ENCODE results near the gene IRF2BPL. TPM values are rescaled to one million over a fixed set of nuclear protein-coding genes. Genes with fewer than 3 reads are reported as not detected.
A peak's percentile ranks its signal among the peaks of the same experiment; 100 is the strongest.

Gene IRF2BPL
- total RNA-seq, 1 experiment from 2014 or later: 20.8 TPM

DNA sequence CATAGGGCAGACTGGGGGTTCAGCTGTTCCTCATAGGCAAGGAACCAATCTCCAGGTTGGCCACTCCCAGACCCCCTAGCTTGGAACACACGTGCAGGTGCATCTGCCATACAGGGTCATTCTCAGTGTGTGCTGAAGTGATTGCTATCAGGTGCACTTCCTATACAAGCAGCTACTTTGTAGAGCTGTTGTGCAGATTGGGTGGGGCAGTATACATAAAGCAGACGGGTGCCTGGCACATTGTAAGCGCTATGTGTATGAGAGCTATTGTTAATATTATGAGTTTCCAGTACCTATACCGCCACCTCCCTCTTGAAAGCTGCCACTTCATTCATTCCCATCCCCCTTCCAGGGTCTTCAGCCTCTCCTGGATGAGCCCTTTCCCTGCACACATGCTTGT is 17.3 kb downstream of the IRF2BPL start:
- no peak for DNase-seq (ENCODE audit: low spot score)

DNA sequence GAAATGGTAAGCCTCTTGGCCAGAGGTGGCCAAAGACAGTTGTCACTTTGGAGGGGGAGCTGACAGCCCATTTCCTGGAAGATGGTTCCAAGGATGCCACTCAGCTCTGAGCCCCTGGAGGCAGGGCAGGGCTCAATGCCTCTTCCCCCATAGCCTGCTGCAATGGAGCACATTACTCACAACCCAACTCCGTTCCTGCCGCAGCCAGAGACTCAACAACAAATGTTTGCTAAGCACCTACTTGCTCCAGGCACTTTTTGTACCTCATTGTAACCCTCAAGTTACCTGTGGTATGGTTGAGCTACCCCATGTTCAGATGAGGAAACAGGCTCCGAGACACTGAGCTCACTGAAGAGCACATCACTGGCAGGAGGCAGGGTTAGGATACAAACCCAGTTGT is 19.5 kb downstream of the IRF2BPL start:
- DNase-seq (ENCODE audit: low spot score): no peak

DNA sequence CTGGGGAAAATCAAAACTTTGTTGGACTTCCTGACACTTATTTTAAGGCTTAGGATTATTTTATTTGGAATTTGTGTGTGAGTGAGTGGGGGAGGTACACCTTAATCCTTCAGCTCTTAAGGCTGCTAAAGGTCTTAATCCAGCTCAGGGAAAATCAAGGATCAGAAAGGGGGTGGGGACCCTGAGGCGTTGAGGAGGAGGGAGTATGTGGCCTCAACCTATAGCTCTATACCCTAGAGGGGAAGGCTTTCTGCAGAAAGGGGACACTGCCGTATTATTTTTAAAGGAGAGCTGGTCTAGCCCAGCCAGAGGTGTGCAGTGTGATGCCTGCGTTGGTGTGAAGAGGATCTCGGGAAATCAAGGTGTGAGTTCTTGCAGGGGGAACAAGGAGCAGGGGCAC is 20.0 kb downstream of the IRF2BPL start:
- no peak for DNase-seq (ENCODE audit: low spot score)

DNA sequence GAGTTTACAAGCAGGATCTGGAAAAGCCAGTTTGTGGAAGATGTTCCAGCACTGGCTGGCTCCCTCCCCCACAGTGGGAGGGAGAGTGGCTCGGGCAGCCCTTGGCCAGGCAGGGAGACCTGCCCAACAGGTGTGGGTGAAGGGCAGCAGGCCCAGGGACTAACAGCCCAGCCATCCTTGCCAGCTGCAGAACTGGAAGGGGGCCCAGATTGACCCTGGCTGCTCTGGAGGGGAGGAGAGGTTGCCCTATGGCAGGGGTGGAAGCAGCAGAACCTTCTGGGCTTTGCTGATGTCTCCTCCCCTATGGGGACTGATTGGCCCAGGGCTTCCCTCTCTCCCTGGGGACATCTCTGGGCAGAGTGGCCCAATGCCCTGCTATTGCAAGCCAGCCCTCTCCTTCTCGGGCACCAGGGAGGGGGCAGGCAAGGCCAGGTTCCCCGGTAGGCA is 20.5 kb downstream of the IRF2BPL start:
- DNase-seq (ENCODE audit: low spot score): no peak

DNA sequence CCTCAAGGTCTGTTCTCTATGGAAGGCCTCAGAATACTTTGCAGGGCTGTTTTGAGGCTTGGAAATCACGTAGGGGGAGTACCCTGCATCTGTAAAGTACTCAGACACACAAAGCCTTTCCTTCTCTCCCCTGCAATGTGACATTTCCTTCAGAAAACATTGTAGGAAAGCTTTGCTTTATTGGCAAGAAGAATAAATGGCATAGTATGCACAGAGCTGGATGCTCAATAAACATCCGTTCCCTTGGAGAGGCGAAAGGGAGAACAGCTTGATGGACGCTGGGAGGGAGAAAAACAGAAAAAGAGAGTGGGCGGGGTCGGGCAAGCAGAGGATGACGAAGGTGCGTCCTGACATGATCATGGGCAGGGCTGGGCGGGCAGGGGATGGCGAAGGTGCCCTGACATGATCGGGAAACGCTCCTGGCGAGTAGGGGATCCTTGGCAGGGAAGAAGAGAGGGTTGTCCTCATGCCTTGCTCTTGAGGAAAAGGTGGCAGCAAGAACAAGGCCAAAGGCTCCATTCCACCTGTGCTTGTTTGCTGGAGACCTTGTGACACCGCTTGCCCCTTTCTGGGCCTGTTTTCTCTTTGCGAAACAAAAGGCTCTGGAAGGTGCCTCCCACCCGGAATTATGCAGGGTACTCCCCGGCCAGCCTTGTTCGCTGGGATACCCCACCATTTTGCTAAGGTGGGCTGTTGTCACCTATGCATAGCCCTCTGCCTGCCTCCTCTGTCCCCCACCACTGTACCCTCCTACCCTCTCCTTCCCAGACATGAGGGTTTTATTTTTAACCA is 21.1 kb downstream of the IRF2BPL start:
- DNase-seq (ENCODE audit: low spot score): no peak

DNA sequence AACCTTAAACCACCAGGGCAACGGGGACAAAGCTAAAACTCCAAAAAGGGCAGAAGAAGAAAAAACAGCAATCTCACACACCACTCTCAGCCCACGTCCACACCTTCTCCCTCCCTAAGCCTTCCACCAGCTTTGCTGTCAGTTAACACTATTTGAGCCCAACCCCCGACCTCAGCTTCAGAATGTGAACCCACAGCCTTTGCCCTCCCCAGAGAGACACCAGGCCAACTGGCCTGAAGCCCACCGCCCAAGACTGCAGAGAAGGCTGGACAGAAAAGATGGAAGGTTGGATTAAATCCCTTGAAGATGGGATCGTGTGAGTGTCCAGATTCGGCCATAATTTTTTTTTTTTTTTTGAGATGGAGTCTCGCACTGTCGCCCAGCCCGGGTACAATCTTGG is 22.4 kb downstream of the IRF2BPL start:
- DNase-seq (ENCODE audit: low spot score): no peak

DNA sequence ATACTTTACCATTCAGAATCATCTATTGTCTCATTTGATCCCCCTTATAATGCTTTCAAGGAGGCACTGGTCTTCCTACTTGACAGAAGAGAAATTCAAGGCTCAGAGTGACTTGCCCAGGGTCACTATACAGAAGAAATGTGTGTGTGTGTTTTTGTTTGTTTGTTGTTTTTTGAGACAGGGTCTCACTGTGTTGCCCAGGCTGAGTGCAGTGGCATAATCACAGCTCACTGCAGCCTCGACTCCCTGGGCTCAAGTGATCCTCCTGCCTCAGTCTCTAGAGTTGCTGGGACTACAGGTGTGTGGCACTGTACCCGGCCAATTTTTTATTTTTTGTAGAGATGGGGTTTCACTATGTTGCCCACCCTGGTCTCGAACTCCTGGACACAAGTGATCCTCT is 22.9 kb downstream of the IRF2BPL start:
- no peak for DNase-seq (ENCODE audit: low spot score)

DNA sequence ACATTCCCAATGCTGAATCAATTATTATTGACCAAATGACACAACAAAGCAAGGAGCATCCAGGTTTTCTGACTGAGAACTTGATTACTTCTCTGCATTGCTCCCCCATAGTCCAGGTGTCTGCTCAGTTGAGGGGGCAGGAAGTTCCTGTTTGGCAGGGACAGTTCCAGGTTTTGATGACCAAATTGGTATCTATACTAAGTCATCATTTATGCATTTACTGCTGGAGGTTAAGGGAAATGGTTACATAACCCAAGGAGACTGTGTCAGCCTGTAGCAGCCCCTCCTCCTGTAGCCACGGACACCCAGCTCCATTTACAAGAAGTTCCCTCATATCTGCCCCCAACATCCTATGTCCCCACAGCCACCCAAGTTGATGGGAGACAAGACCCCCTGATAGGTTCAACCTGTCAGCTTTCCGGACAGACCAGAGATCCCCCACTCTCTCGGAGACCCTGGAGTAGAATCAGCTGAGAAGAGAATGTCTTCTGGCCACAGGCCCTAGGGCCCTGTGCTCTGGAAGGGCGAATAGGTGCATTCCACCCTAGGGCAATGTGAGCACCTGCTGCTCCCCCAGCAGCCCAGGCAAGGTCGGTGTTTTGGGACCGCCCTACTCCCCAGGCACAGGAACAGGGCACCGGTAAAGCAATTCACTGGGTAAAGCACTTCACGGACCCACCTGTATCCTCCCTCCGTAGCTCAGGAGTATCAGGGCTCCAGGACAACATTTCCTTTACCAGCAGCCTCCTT is 23.6 kb downstream of the IRF2BPL start:
- no peak for DNase-seq (ENCODE audit: low spot score)

DNA sequence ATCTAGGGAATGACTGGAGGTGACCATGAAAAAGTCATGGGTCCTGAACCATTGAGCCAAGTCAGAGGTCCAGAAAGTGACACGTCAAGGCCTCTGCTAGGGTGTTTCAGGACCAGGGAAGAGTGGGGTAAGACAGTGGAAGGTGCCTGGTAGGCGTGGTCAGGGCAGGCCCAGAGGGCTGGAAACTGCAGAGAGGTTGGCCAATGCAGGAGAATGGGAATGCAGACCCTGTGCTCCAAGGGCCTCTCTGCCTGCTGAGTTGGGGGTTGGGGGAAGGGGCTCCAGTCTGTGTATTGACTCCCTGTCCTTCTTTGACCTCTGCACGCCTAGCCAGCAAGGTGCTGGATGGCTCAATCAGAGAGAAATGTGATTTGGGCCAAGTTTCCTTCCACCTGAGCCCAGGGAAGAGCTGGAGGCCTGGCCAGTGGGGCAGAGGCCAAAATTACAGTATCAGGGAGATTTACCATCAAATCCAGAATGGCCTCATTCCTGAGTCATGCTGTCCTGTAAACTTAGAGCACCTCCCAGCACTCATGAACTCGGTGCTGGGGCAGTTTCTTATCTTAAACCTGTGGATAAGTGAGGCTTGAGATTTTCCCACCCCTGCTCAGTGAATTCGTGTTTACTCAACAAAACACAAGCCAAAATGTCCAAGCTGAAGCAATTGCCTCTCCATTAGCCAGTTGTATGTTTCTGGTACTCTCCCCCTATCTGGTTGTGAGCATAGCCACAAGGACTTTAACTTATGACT is 24.4 kb downstream of the IRF2BPL start:
- no peak for DNase-seq (ENCODE audit: low spot score)

DNA sequence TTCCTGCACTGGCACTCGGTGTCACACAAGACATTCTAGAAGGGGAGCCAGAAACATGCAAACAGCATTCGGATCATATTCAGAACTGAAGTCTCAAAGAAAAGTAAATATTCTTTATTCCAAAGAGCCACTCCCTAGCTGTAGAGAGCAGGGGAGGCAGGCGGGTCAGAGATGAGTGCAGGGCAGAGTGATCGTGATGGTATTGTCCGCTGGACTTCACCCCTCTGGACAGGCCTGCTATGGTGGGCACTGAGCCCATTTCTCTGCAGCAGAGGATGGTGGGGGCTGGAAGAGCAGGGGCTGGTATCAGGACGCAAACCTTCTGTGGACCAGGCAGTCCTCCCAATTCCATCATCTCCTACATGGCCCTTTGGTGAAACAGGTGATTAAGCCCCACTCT is 25.6 kb downstream of the IRF2BPL start:
- DNase-seq (ENCODE audit: low spot score): no peak

DNA sequence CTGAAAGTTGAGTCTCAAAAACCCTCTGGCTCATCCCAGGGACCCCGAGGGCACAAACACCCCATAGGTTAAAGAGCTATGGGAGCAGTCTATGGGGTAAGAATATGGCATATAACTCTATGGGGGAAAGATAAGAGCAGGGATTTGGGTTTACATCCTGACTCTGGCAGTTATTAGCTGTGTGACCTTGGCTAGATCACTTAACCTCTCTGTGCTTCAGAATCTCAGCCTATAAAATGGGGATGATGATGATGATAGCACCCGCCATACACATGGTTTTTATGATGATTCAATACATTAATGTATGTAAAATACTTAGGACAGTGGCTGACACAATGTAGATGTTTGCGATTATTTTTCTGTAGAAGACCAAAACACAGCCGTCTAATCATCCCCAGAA is 26.2 kb downstream of the IRF2BPL start:
- no peak for DNase-seq (ENCODE audit: low spot score)

DNA sequence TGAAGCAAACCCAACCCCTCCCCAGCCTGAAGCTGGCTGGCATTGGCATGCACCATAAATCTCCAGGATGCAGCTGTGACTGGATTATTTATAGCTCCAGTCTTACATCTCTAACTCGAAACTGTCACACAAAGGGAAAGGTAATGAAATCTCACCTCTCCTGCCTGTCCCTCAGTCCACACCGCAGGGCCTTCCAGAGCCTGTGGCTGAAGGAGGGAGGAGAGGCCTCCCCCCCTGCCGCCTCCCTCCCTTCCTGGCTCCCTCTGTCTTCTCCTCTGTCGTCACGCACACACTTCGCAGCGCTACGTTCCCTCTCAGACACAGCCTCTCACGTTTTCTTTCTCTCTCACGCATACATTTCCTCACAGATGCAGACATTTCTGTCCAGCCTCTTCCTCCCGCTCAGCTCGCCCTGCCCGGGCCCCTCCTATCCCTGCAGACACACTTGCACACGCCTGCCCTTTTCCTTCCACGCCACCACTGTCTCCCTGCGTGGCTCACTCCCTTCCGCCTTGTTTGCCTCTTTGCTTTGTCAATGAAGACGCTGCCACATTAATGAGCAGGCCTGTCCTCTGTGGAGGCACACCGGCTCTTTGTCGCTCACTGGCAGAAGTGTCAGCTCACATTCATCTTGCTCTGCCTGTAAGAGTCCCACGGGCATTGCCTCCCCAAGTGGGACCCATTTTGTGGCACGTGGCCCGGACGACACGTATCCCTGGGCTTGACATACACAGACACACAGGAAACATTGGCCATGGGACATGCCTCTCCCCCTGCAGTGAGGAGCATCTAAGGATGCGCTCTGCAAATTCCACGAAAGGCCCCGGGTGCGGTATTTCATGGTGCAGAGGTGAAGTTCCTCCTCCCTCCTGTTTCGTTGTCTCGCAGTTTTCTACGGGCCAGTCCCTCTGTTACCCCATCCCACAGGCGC is 27.9 kb downstream of the IRF2BPL start:
- DNase-seq (ENCODE audit: low spot score): no peak

DNA sequence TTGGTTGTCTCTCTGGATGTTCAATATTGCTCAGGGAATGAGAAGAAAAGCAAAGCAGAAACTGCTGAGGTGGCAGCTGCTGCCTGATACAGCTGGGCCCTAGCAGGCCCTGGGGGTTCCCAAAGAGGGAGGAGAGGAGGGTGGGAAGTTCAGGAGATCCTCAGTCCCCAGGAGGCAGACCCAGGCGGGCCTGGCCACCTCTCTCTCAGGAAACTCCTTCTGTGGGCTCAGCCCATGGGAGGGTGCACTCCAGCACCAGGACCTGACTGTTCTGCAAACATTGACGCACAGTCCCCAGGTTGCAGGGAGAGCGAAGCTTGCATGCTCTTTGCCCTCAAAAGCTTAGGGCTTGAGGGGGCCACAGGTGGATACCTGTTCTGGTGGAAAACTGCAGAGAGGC is 29.6 kb downstream of the IRF2BPL start:
- DNase-seq (ENCODE audit: low spot score): no peak

DNA sequence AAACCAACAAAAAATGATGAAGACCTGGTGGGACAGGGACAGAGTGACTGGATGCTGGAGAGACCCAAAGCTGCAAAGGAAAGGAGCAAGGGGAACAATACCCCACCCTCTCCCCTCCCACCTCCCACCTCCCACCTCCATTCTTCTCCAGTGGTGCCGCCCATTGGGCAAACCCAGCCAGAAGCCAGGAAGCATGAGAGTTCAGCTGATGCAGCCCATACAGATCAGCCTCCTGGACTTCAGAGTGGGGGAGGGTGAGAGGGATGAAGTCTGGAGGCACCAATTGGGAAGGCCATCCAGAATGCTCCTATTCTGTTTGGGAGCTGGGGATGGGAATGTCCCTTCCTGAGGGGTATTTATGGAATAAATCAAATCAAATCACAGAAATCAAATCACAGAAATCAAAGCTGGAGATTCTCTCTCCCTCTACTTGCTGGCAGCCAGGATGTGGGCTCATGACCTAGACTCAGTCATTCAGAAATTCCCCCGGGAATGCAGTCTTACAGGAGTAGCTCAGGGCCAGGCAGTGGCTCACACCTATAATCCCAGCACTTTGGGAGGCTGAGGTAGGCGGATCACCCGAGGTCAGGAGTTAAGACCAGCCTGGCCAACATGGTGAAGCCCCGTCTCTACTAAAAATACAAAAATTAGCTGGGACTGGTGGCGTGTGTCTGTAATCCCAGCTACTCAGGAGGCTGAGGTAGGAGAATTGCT is 31.1 kb downstream of the IRF2BPL start:
- DNase-seq (ENCODE audit: low spot score): peak; percentile 26

DNA sequence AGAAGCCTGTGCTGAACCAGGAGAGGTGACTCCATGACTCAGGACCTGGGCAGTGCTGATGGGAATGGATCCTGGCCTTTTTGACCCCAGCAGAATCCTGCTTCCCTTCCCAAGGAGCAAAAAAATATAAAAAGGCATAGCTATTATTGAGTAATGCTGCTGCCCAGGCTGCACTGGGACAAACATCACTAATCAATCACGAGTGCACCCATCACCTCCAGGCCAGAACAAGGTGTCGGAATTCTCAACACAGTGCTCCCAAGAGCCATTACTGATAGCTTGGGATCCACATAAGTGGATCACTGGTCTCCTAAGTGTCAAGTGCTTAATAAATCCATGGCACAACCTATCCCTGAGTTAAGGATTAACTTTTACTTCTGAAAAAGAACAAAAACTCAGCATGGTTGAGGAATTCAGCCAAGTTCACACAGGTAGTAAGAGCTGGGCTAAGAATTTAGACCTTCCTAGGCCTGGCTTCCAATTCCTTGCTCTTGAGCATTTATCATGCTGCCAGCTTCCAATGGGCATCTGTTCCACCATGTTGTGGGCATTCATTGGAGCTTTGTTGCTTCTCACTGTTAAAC is 31.9 kb downstream of the IRF2BPL start:
- DNase-seq (ENCODE audit: low spot score): no peak

DNA sequence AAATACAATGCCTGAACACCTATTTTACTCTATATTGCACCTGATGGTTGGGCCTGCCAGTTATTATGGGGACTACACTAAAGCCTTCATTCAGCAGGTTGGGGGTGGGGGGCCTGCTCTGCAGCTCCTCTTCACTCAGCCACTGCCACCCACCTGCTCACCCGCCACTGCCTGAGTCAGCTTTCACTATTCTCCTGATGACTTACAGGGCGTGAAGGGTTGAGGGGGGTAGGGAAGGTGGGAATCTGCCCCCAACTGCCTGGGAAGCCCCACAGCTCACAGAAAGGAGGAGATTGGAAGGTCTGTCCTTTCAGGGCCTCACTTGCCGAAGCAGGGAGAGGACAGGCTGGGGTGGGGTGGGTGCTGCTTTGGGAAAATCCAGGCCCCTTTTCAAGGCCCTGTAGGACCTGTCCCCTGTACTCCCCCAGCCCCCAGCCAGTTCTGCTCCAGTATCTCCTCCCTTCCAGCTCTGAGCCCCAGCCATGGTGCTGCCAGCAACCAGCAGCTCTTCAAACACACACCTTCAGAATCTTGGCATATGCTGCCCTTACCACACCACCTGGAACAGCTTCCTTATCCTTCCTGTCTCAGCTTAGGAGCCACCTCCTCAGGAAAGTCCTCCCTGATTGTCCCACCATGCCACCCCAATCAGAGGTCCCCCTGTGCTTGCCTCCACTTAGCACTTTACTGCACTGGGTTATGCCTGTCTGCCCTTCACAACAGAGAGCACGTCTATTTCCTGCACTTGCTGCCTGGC is 33.1 kb downstream of the IRF2BPL start:
- no peak for DNase-seq (ENCODE audit: low spot score)

DNA sequence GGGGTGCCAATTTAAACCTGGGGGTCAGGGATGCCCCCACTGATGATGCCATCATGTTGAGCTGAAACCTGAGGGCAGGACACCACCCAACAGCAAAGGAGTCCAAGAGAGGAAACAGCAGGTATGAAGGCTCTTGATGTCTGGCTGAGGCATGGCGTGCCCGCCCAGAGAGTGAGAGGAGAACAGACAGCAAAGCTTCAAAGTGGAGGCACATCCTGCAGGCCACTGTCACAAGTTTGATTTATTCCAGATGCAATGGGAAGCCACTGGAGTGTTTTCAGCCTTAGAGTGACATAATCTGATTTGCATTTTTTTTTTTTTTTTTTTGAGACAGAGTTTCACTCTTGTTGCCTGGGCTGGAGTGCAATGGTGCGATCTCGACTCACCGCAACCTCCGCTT is 34.8 kb downstream of the IRF2BPL start:
- DNase-seq (ENCODE audit: low spot score): no peak

DNA sequence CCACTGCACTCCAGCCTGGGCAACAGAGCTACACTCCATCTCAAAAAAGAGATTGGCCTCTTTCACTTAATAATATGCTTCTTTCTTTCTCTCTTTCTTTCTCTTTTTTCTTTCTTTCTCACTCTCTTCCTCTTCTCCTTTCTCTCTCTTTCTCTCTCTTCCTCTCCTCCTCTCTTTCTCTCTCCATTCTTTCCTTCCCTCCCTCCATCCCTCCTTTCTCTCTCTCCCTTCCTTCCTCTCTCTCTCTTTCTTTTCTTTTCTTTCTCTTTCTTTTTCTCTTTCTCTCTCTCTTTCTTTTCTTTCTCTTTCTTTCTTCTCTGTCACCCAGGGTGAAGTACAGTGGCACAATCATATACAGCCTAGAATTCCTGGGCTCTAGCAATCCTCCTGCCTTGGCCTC is 38.4 kb downstream of the IRF2BPL start:
- no peak for DNase-seq (ENCODE audit: low spot score)

DNA sequence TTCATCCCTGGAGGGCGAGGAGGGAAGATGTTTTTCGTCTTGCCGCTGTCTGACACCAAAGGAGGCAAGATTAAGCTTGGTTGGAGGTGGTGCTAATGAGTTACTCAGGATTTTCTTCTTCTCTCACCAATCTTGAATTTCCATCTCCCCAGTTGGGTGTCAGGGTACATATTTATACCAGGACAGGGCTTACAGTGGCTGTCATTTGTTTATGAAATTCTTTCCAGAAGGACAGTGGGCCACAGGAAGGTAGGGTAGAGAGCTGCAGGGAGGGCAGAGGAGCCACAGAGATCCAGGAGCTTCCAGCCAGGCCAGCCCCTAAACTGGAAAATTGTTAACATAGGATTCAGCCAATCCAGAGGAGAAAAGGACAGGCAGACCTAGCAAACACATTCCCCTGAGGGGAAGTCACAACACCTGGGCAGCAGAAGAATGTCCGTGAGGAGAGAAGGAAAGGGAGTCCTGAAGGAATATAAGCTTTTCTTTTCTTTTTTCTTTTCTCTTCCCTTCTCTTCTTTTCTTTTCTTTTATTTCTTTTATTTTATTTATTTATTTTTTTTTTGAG is 40.5 kb downstream of the IRF2BPL start:
- DNase-seq (ENCODE audit: low spot score): no peak

DNA sequence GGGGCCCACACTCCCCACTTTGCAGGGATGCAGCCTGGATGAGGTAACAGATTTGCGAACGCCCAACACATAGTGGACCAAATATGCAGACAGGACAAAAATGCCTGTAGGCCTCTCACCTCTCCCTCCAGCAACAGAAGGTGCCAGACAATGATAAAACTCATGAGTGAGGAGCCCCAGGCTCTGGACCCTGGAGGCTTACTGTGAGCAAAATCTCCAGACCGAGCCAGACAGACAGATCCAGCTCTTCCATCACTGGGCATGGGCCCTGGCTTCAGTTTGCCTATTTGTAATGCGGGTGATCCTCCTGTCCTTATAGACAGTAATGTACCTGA is 42.3 kb downstream of the IRF2BPL start:
- no peak for DNase-seq (ENCODE audit: low spot score)
